ENCODE results near the gene CETN1.

Gene CETN1

GRCh38 chr18:580154-580553, at the start of gene CETN1:
CETN1 (plus strand) TSS chr18:580380; CDS start chr18:580409, 29 bp downstream.
- DNase-seq (ENCODE audit: low read depth in 2 of 2, low spot score in 1 of 2) = no peak

- no peak for DNase-seq (ENCODE audit: low read depth in 2 of 2, low spot score in 1 of 2)
Observed at GRCh38 chr18:532018-532417, 48.2 kb upstream of the CETN1 start.

DNA sequence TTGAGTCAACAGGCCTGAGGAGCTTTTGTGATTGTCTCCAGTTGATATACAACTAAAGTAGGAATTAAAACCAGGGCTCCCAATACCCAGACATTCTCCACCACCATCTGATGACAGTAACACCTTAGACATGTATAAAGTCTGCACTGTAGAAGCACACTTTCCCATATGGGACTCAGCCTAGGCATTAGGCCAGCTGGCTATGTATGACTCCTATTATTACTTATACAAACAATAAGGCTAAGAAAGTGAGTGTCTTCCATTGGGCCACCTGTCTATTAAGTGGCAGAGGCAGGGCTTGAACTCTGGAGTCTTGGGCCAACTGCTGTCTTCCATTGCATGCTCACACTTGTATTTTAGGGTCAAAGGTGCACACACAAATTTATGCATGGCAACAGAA, 47.5 kb upstream of the CETN1 start:
- no peak for DNase-seq (ENCODE audit: low read depth in 2 of 2, low spot score in 1 of 2)

DNA sequence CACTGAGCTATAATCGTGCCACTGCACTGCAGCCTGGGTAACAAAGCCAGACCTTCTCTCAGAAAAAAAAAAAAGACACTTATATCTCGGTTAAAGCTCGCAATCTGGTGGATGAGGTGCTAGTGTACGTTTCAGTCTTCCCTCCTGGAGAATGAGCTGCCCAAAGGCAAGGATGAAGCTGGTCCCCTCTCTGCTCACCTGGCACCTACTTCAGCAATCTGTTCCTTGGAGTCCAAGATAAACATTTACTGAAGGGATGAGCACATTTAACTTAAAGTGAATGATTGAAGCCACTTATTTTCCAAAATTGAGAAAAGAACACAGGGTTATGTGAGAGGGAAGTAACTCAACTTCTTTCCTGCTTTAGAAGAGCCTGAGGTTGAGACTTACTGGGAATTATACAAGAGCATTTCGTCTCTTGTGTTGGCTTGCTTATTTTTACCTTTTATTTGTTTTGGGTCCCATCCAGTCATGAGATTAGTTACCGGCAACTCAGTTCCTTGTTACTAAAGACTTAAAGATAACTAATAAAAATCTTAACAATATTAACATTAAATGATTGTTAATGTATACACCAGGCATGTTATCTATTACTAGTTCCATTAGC, 46.1 kb upstream of the CETN1 start:
- no peak for DNase-seq (ENCODE audit: low read depth in 2 of 2, low spot score in 1 of 2)

GRCh38 chr18:543447-544078, 36.6 kb upstream of the CETN1 start:
- no peak for DNase-seq (ENCODE audit: low read depth in 2 of 2, low spot score in 1 of 2)

GRCh38 chr18:549967-550366, 30.2 kb upstream of the CETN1 start:
- DNase-seq (ENCODE audit: low read depth in 2 of 2, low spot score in 1 of 2) = no peak

DNA sequence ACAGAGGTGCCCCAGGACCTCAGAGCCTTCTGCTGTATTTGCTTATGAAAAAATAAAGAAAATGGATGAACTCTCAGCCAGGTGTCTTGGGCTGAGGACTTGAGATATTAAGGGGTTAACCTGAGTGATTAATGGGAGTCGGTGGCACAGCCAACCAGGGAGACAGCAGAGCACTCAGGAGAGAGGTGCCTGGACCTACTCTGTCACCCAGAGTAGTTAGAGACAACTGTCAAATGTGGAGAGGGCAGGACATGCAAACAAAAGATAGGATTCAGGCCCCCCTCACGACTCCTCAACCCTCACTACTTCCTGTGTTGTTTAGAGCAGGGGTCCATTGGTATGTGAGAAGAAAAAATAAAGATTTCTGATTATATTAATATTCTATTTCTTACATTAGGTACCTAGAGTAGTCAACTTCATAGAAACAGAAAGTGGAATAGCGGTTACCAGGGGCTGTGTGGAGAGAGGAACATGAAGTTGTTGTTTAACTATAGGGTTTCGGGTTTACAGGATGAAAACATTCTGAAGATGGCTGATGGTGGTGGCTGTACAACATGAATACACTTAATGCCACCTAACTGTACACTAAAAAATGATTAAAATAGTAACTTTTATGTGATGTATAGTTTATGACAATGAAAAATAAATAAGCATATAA, 28.6 kb upstream of the CETN1 start:
- no peak for DNase-seq (ENCODE audit: low read depth in 2 of 2, low spot score in 1 of 2)

DNA sequence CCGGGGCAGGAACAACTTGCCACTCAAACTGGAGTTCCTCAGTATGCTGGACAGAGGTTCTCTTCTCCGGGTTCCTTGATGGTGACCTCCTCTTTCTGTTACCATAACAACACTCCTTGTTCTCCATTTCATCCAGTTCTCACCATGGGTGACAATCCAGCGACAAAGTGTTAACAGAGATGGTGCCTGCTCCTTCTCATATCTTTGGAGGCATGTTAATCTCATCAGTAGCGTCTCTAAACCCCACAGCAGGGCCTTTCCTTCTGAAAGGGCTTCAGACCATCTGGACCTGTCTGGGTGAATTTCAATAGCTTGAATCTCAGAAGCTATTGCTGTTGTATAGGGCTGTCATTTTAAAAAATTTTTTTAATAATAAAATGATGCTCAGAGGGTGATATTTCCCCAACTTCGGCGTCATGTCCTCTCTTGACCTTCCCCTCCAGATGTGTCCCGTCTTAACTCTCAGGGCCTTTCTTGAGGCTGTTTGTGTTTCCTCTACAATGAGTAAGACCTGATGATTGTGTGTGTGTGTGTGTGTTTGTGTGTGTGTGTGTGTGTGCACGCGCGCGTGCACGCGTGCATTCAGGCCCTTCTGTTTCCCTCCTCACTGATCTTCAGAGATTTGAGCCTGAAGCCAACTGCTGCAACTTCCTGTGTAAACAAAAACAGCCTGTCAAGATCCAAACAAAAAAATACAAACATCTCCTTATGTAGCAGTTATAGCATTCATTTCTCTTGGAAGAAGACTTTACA, 24.3 kb upstream of the CETN1 start:
- DNase-seq (ENCODE audit: low read depth in 2 of 2, low spot score in 1 of 2) = no peak

GRCh38 chr18:564708-565561, 15.2 kb upstream of the CETN1 start:
- no peak for DNase-seq (ENCODE audit: low read depth in 2 of 2, low spot score in 1 of 2)

GRCh38 chr18:565562-566061, 14.6 kb upstream of the CETN1 start:
- no peak for DNase-seq (ENCODE audit: low read depth in 2 of 2, low spot score in 1 of 2)

DNA sequence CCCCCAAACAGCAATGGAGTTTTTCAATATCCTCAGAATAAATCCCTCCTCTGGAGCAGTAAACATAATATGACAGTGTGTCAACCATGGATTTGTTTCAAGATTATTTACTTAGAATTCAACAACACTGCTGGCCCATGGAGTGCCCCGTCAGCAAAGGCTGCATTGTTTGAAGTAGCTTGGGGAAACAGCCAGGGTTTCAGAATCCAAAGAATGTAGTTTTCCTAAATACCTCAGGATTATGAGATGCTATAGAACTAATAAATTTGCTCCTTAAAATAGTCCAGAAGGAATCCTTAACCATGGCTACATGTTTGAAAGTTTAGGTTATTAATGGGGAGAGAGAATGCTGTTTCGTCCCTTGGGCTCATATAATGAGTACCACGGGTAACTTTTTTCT, 13.1 kb upstream of the CETN1 start:
- no peak for DNase-seq (ENCODE audit: low read depth in 2 of 2, low spot score in 1 of 2)

GRCh38 chr18:568731-569130, 11.4 kb upstream of the CETN1 start:
- no peak for DNase-seq (ENCODE audit: low read depth in 2 of 2, low spot score in 1 of 2)

DNA sequence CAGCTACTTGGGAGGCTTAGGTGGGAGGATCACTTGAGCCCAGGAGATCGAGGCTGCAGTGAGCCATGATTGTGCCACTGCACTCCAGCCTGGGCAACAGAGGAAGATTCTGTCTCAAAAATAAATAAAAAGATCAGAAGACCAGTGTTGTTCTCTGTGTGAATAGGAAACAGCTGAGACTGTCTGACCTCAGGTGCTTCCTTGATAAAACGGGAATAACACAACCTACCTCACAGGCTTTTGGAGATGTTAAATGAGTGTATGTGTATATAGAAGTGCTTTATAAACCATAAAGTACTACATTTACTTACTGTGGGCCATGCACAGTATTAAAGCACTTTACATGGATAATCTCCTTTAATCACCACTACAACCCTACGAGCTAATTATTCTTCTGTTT, 9.9 kb upstream of the CETN1 start:
- DNase-seq (ENCODE audit: low read depth in 2 of 2, low spot score in 1 of 2) = no peak

GRCh38 chr18:570697-571096, 9.5 kb upstream of the CETN1 start:
- DNase-seq (ENCODE audit: low read depth in 2 of 2, low spot score in 1 of 2) = no peak

- DNase-seq (ENCODE audit: low read depth in 2 of 2, low spot score in 1 of 2) = no peak
Observed at GRCh38 chr18:572091-572830, 7.9 kb upstream of the CETN1 start.

GRCh38 chr18:572831-573289, 7.3 kb upstream of the CETN1 start:
- no peak for DNase-seq (ENCODE audit: low read depth in 2 of 2, low spot score in 1 of 2)

DNA sequence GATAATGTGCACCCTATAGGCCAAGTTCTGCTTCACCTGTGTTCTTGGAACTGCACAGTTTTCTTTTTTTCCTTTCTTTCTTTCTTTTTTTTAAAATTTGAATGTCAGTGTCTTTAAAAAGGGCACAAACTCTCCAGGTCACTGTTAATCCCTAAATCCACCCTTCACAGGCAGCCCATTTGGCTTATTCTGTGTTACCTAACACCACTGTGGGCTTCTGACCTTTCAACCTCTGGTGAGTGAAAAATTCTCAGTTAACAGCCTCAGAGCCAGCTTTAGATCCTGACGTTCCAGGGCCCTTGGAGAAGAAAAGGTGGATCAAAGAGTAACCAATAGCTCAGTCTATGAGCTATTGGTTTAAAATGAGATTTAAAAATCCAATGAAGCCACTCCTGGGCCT, 6.8 kb upstream of the CETN1 start:
- no peak for DNase-seq (ENCODE audit: low read depth in 2 of 2, low spot score in 1 of 2)

- DNase-seq (ENCODE audit: low read depth in 2 of 2, low spot score in 1 of 2) = no peak
Observed at GRCh38 chr18:574149-574860, 5.9 kb upstream of the CETN1 start.

GRCh38 chr18:574865-575645, 5.1 kb upstream of the CETN1 start:
- DNase-seq (ENCODE audit: low read depth in 2 of 2, low spot score in 1 of 2) = no peak
